PFSK-1 (cell line): Measurements from ENCODE around the gene ZBED5.

Experiments
- FOXP2 ChIP-seq: optimal IDR thresholded peaks from 2 replicates; pipeline ENCODE3; 2011; ENCODE audit warnings: borderline replicate concordance, control low read depth, inconsistent platforms; ENCODE audit not compliant: insufficient read depth; ENCODE audit errors: extremely low read length, extremely low read depth
- POLR2AphosphoS5 ChIP-seq: IDR thresholded peaks from 2 replicates; pipeline ENCODE4 v1.6.1; 2012; ENCODE audit warnings: low read depth, mild to moderate bottlenecking, control low read depth, low read length, moderate library complexity
- REST ChIP-seq, 2 experiments: IDR thresholded peaks; 2 replicates each; pipeline versions ENCODE4 v1.6.1 to v1.8.0; 2011 to 2012; ENCODE audit warnings: low read depth in 2 of 2, low read length in 2 of 2, control low read depth in 1 of 2, inconsistent platforms in 1 of 2, mild to moderate bottlenecking in 1 of 2, moderate library complexity in 1 of 2; ENCODE audit not compliant: insufficient read depth in 1 of 2
- TAF1 ChIP-seq: IDR thresholded peaks from 2 replicates; pipeline ENCODE4 v1.6.1; 2012; ENCODE audit warnings: low read length, control low read depth, borderline replicate concordance; ENCODE audit not compliant: insufficient read depth

GRCh38 chr11:10886652-10887250 is 28.9 kb upstream of the ZBED5 start:
- TF ChIP-seq POLR2AphosphoS5 (no peak), FOXP2 (no peak), REST (IDR thresholded peaks at IDR 0.05; ENCODE audit: insufficient read depth in 1 of 2, low read depth in 2 of 2, low read length in 2 of 2) (no peak), TAF1 (no peak)
